Brain microvascular endothelial cell (primary cell): ENCODE data around the gene OR5K2.

Experiments
- DNase-seq: peaks from one replicate; pipeline ENCODE4 v3.0.0-alpha.2; 2020
- H3K27ac ChIP-seq: fragments of 250-450 bp; sonication (Bioruptor Pico); 2 replicates; pipeline ENCODE4 v1.5.1; 2020; ENCODE audit warnings: mild to moderate bottlenecking, moderate library complexity
- H3K27me3 ChIP-seq: fragments of 250-450 bp; sonication (Bioruptor Pico); replicated peaks from 2 replicates; pipeline ENCODE4 v1.5.1; 2020; ENCODE audit warnings: mild to moderate bottlenecking
- H3K36me3 ChIP-seq: fragments of 250-450 bp; sonication (Bioruptor Pico); replicated peaks from 2 replicates; pipeline ENCODE4 v1.5.1; 2020; ENCODE audit warnings: mild to moderate bottlenecking
- H3K4me3 ChIP-seq: 2 replicates; pipeline ENCODE4 v1.5.1; 2011; ENCODE audit warnings: low read depth, mild to moderate bottlenecking, control low read depth, low read length, moderate library complexity
- CTCF ChIP-seq: IDR thresholded peaks from 2 replicates; pipeline ENCODE4 v1.5.1; 2011; ENCODE audit warnings: low read depth, mild to moderate bottlenecking, moderate library complexity, low read length, control low read depth, inconsistent platforms; ENCODE audit errors: missing control alignments
- in situ Hi-C: cut with HindIII; loops from 2 replicates; pipeline ENCODE4 v1.10.0; 2017; ENCODE audit warnings: low sequenced_read_pairs, low pct_ligation_motif_present

Gene OR5K2

GRCh38 chr3:98540346-98540745 lies 42.9 kb downstream of the OR5K2 start:
- Histone ChIP-seq H3K27me3 (no peaks in the 10 kb centered on the region), H3K27ac (no peak overlapping the region), H3K36me3 (no peaks in the 10 kb centered on the region), H3K4me3 (no peak overlapping the region)
- in situ Hi-C loops: no loop called here
- no peak for DNase-seq
- no peak for TF ChIP-seq CTCF

GRCh38 chr3:98541695-98542094 lies 44.2 kb downstream of the OR5K2 start:
- no peak for TF ChIP-seq CTCF
- Histone ChIP-seq H3K36me3 (no peaks in the 10 kb centered on the region), H3K27ac (no peak overlapping the region), H3K4me3 (no peak overlapping the region), H3K27me3 (no peaks in the 10 kb centered on the region)
- no peak for DNase-seq
- in situ Hi-C loops: no loop called here

GRCh38 chr3:98542623-98543022 lies 45.1 kb downstream of the OR5K2 start:
- H3K27ac ChIP-seq: no peak overlapping the region
- H3K4me3 ChIP-seq: no peak overlapping the region
- TF ChIP-seq CTCF: no peak
- no peaks in the 10 kb centered on the region for H3K27me3 ChIP-seq
- no peak for DNase-seq
- no peaks in the 10 kb centered on the region for H3K36me3 ChIP-seq
- in situ Hi-C loops: no loop called here

GRCh38 chr3:98545940-98546339 lies 48.5 kb downstream of the OR5K2 start:
- no peak for DNase-seq
- in situ Hi-C loops: no loop called here
- TF ChIP-seq CTCF: no peak
- Histone ChIP-seq H3K27me3 (peaks cover 2% of the 10 kb centered on the region), H3K4me3 (no peak overlapping the region), H3K36me3 (no peaks in the 10 kb centered on the region), H3K27ac (no peak overlapping the region)
